Measurements from ENCODE around the gene MSTN. TPM values are rescaled to one million over a fixed set of nuclear protein-coding genes. Genes with fewer than 3 reads are reported as not detected.

Gene MSTN
- polyA plus RNA-seq (2011; rRNA removed) (0.06 and 0.12 TPM in 2 replicates), polyA minus RNA-seq (2011; rRNA and poly(A)+ RNA removed) (not detected in 2 replicates)

- POLR2A ChIA-PET, result no interaction called here
- Histone ChIP-seq H3K9me3 (ENCODE audit: control insufficient read depth, insufficient read depth, low read length) (no peaks in the 10 kb centered on the region), H3K27ac (ENCODE audit: low read depth, low read length) (no peak within 1 kb of the TSS), H3K27me3 (ENCODE audit: control insufficient read depth, insufficient read depth, low read length) (no peaks in the 10 kb centered on the region), H3K4me3 (ENCODE audit: low read depth, low read length) (no peak within 1 kb of the TSS)
- no peak for DNase-seq (ENCODE audit: low read depth, low spot score)
- no peak for TF ChIP-seq CTCF (IDR thresholded peaks at IDR 0.05; ENCODE audit: low read depth, low read length)
- CTCF ChIA-PET, result interaction anchor here (1.2 to 1.4 kb wide), 2 partner anchors 263 to 312 kb away, joined by 3 to 4 read pairs; no protein-coding TSS in a partner anchor
Observed at GRCh38 chr2:190062601-190063000, at the start of gene MSTN. MSTN (minus strand) TSS chr2:190062729; CDS start chr2:190062596, 133 bp downstream.

GRCh38 chr2:190111166-190111565 lies 48.6 kb upstream of the MSTN start:
- TF ChIP-seq CTCF (IDR thresholded peaks at IDR 0.05; ENCODE audit: low read depth, low read length), result no peak
- no peak for DNase-seq (ENCODE audit: low read depth, low spot score)
- no peaks in the 10 kb centered on the region for H3K9me3 ChIP-seq (ENCODE audit: control insufficient read depth, insufficient read depth, low read length)
- H3K27me3 ChIP-seq (ENCODE audit: control insufficient read depth, insufficient read depth, low read length), result no peaks in the 10 kb centered on the region
- ChIA-PET POLR2A (no interaction called here), CTCF (interaction anchor here (1.8 kb wide), 1 partner anchor 22 kb away, joined by 6 read pairs; no protein-coding TSS in a partner anchor)
- H3K27ac ChIP-seq (ENCODE audit: low read depth, low read length), result no peak overlapping the region
- no peak overlapping the region for H3K4me3 ChIP-seq (ENCODE audit: low read depth, low read length)

DNA sequence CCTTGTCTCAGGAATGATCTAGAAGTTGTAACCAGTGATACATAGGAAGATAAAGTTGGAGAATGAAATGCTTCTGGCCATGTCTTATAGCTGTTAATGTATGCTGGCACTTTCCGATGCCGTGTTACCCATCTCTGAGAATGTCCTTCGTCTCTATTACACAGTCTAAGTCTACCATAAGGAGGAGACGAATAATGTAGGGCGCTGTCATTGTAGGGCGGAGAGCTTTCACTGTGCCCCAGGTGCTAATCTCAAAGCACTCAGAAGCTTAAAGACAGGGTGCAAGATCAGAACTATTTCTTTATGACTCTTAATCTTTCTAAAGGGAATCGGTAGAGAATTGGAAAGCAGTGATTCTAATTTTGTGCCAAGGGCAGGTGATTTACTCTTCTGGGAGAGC lies 48.2 kb upstream of the MSTN start:
- no peak for DNase-seq (ENCODE audit: low read depth, low spot score)
- CTCF ChIA-PET, result interaction anchor here (1.8 kb wide), 1 partner anchor 22 kb away, joined by 6 read pairs; no protein-coding TSS in a partner anchor
- Histone ChIP-seq H3K4me3 (ENCODE audit: low read depth, low read length) (no peak overlapping the region), H3K9me3 (ENCODE audit: control insufficient read depth, insufficient read depth, low read length) (no peaks in the 10 kb centered on the region), H3K27ac (ENCODE audit: low read depth, low read length) (no peak overlapping the region), H3K27me3 (ENCODE audit: control insufficient read depth, insufficient read depth, low read length) (no peaks in the 10 kb centered on the region)
- POLR2A ChIA-PET, result no interaction called here
- TF ChIP-seq CTCF (IDR thresholded peaks at IDR 0.05; ENCODE audit: low read depth, low read length), result no peak

GRCh38 chr2:190110131-190110530 lies 47.6 kb upstream of the MSTN start:
- POLR2A ChIA-PET, result no interaction called here
- no peak for DNase-seq (ENCODE audit: low read depth, low spot score)
- Histone ChIP-seq H3K9me3 (ENCODE audit: control insufficient read depth, insufficient read depth, low read length) (no peaks in the 10 kb centered on the region), H3K4me3 (ENCODE audit: low read depth, low read length) (no peak overlapping the region), H3K27me3 (ENCODE audit: control insufficient read depth, insufficient read depth, low read length) (no peaks in the 10 kb centered on the region), H3K27ac (ENCODE audit: low read depth, low read length) (no peak overlapping the region)
- CTCF ChIA-PET, result interaction anchor here (1.8 kb wide), 1 partner anchor 21 kb away, joined by 6 read pairs; no protein-coding TSS in a partner anchor
- TF ChIP-seq CTCF (IDR thresholded peaks at IDR 0.05; ENCODE audit: low read depth, low read length), result no peak

DNA sequence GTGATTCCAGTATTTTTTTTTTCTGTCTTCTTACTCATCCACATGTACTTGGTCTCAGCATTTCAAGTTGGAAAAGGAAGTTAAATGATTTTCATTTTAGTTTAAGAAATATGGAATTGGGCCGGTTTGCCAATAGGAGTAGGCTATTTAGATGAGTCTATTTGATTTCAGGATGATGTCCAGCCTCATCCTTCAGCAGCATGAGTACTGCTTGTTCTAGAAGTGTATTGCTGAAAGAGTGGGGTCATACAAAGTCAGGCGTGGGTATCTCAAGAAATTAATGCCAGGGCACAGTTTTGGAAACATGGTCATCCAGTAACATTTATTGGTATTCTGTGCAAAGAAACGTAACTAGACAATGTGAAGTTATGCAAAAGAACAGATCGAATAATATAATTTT lies 44.9 kb upstream of the MSTN start:
- H3K27ac ChIP-seq (ENCODE audit: low read depth, low read length), result no peak overlapping the region
- TF ChIP-seq CTCF (IDR thresholded peaks at IDR 0.05; ENCODE audit: low read depth, low read length), result no peak
- DNase-seq (ENCODE audit: low read depth, low spot score), result no peak
- no peak overlapping the region for H3K4me3 ChIP-seq (ENCODE audit: low read depth, low read length)
- H3K27me3 ChIP-seq (ENCODE audit: control insufficient read depth, insufficient read depth, low read length), result no peaks in the 10 kb centered on the region
- ChIA-PET CTCF (no interaction called here), POLR2A (no interaction called here)
- H3K9me3 ChIP-seq (ENCODE audit: control insufficient read depth, insufficient read depth, low read length), result no peaks in the 10 kb centered on the region

Data from AG04450 (cell line).